HepG2 (cell line): ENCODE data around the gene CCNB1IP1. TPM values are rescaled to one million over a fixed set of nuclear protein-coding genes. Genes with fewer than 3 reads are reported as not detected.

Source experiments
- BORCS8-MEF2B ChIP-seq: sonication (generic); formaldehyde crosslinking; IDR thresholded peaks from 2 replicates; pipeline ENCODE4 v1.8.0; 2022; ENCODE audit warnings: mild to moderate bottlenecking, missing genetic modification reagents
- GZF1 ChIP-seq: sonication (generic); formaldehyde crosslinking; IDR thresholded peaks from 2 replicates; pipeline ENCODE4 v1.5.1; 2020; ENCODE audit warnings: mild to moderate bottlenecking, missing genetic modification reagents
- HMG20A ChIP-seq: IDR thresholded peaks from 2 replicates; pipeline ENCODE4 v1.6.1; 2016; ENCODE audit warnings: borderline replicate concordance
- HMGA1 ChIP-seq: sonication (generic); formaldehyde crosslinking; conservative IDR thresholded peaks from 2 replicates; pipeline ENCODE4 v1.4.0; 2020; ENCODE audit warnings: missing genetic modification reagents
- KDM3A ChIP-seq: IDR thresholded peaks from 2 replicates; pipeline ENCODE4 v1.6.1; 2018; ENCODE audit warnings: low read depth, missing compliant biosample characterization
- LCORL ChIP-seq, 2 experiments: fragments of 450-650 bp in 1 of 2; sonication (generic) in 1 of 2; formaldehyde crosslinking in 1 of 2; IDR thresholded peaks; 2 replicates each; pipeline versions ENCODE4 v1.5.0 to v1.6.1; 2017 to 2020; ENCODE audit warnings: antibody characterized with exemption in 1 of 2, missing genetic modification reagents in 1 of 2
- NR2C2 ChIP-seq: sonication (generic); formaldehyde crosslinking; IDR thresholded peaks from 2 replicates; pipeline ENCODE4 v1.4.0; 2020; ENCODE audit warnings: missing genetic modification reagents, mild to moderate bottlenecking, moderate library complexity, borderline replicate concordance
- POLR2AphosphoS5 ChIP-seq: IDR thresholded peaks from 2 replicates; pipeline ENCODE4 v1.6.1; 2012; ENCODE audit warnings: low read depth, low read length
- PTBP1 ChIP-seq: fragments of 200-400 bp; formaldehyde crosslinking; IDR thresholded peaks from 2 replicates; pipeline ENCODE4 v1.6.1; 2018; ENCODE audit warnings: low read length, low read depth; ENCODE audit not compliant: poor library complexity, severe bottlenecking
- RBM39 ChIP-seq: fragments of 200-400 bp; formaldehyde crosslinking; IDR thresholded peaks from one replicate; pipeline ENCODE4 v1.6.1; 2018; ENCODE audit warnings: antibody characterized with exemption, mild to moderate bottlenecking, low read depth, low read length; ENCODE audit not compliant: poor library complexity, severe bottlenecking
- RFX3 ChIP-seq: IDR thresholded peaks from 2 replicates; pipeline ENCODE4 v1.6.1; 2016; ENCODE audit warnings: missing biosample characterization, missing genetic modification reagents
- SMAD9 ChIP-seq: sonication (generic); formaldehyde crosslinking; IDR thresholded peaks from 2 replicates; pipeline ENCODE4 v1.5.1; 2020; ENCODE audit warnings: mild to moderate bottlenecking, missing genetic modification reagents
- TMF1 ChIP-seq: sonication (generic); formaldehyde crosslinking; IDR thresholded peaks from 2 replicates; pipeline ENCODE4 v1.8.1; 2022; ENCODE audit warnings: low read depth, missing genetic modification reagents
- XRCC5 ChIP-seq: fragments of 200-400 bp; formaldehyde crosslinking; optimal IDR thresholded peaks from 2 replicates; pipeline ENCODE3; 2017; ENCODE audit warnings: mild to moderate bottlenecking, low read length
- ZKSCAN8 ChIP-seq: IDR thresholded peaks from 2 replicates; pipeline ENCODE4 v1.6.1; 2016; ENCODE audit warnings: borderline replicate concordance, missing genetic modification reagents, missing compliant biosample characterization
- ZMAT3 ChIP-seq: sonication (generic); formaldehyde crosslinking; conservative IDR thresholded peaks from 2 replicates; pipeline ENCODE4 v1.7.0; 2021; ENCODE audit warnings: missing genetic modification reagents
- ZMYM4 ChIP-seq: sonication (generic); formaldehyde crosslinking; IDR thresholded peaks from 2 replicates; pipeline ENCODE4 v1.8.1; 2023; ENCODE audit warnings: mild to moderate bottlenecking, missing genetic modification reagents
- ZNF225 ChIP-seq: sonication (generic); formaldehyde crosslinking; IDR thresholded peaks from 2 replicates; pipeline ENCODE4 v1.4.0; 2020; ENCODE audit warnings: mild to moderate bottlenecking, missing genetic modification reagents
- ZNF350 ChIP-seq: sonication (generic); formaldehyde crosslinking; IDR thresholded peaks from 2 replicates; pipeline ENCODE4 v1.4.0; 2020; ENCODE audit warnings: mild to moderate bottlenecking, low read depth, missing genetic modification reagents, borderline replicate concordance
- ZNF430 ChIP-seq: sonication (generic); formaldehyde crosslinking; IDR thresholded peaks from 2 replicates; pipeline ENCODE4 v1.9.0; 2021; ENCODE audit warnings: mild to moderate bottlenecking, missing genetic modification reagents
- polyA plus RNA-seq, 8 experiments: library from polyadenylated mRNA; depleted of rRNA in 3 of 8; stranded (reverse) in 7 of 8; unstranded in 1 of 8; fragments of >200 nt; fragmentation: Illumina TruSeq in 4 of 8; extraction: Trizol in 4 of 8; gene quantifications; 2 replicates each; pipeline versions ENCODE4 v1.2.1 to v1.2.3, GENCODE V29; 2011 to 2016; ENCODE audit warnings: low read depth in 4 of 8, missing spikeins in 1 of 8, mixed read lengths in 1 of 8; ENCODE audit not compliant: insufficient read depth in 1 of 8
- total RNA-seq, 5 experiments: library from RNA; depleted of rRNA; stranded (reverse); fragments of >200 nt; fragmentation: Illumina TruSeq; extraction: Trizol; gene quantifications; 2 replicates each; pipeline ENCODE4 v1.2.3, GENCODE V29; 2016; ENCODE audit warnings: low read depth in 1 of 5
- TF ChIP-seq, protein P1 (sequence below): sonication (generic); formaldehyde crosslinking; IDR thresholded peaks from 2 replicates; pipeline ENCODE4 v1.4.0; 2020; ENCODE audit warnings: low read depth, missing genetic modification reagents
- TF ChIP-seq, protein P2 (sequence below): sonication (generic); formaldehyde crosslinking; IDR thresholded peaks from 2 replicates; pipeline ENCODE4 v1.5.0; 2020; ENCODE audit warnings: mild to moderate bottlenecking, missing genetic modification reagents, borderline replicate concordance

Gene CCNB1IP1
- total and polyA plus RNA-seq, 2 of the 13 experiments (the other 11 are each of a cell fraction or from before 2014, with no cell fraction given): 98.3 to 125 TPM

DNA sequence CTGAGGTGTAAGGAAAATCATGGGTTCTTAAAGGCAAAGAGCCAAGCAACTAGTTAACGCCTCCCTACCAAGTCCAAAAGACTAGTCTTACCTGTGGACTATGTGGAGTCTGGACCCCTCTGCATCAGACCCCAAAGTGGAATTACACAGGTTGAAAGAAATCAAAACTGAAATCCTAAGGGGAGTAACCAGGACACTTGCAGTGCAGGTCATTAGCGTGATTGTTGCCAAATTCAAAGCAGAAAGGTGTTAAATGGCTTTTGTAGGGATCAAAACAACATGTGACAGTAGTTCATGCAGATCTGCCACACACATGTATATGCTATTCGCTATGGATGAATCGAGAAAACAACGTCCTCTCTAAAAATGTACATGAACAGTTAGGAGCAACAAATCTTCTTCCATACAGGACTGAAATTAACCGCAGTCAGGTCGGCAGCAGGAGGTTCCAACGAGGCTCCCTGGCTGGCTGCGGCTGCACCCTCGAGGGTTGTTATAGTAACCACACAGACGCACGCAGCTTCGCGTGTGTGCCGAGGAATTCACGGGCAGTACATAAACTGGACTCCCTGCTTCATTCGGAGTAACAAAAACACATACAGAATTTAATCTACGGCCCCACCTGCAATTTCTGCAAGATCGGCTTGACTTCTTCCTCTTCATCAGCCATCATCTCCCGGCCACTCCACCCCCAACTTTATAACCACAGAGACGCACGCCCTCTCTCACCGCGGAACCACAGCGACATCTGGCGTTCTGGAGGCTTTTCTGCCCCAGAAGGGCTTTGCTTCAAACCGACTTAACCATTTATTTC lies 27.6 kb downstream of the CCNB1IP1 start, which contains the start of gene TTC5 (continued):
- peak; percentile 52; the same call in 1 of the 2 replicates for TF ChIP-seq NR2C2
- TF ChIP-seq BORCS8-MEF2B (CRISPR knock-in tag): peak; percentile 82
- TF ChIP-seq ZMAT3 (CRISPR knock-in tag): 0 out of 2 replicates have a peak, but pooled peaks have one; percentile 36
- no peak for TF ChIP-seq LCORL (IDR thresholded peaks at IDR 0.05)
- TF ChIP-seq LCORL (CRISPR knock-in tag; IDR thresholded peaks at IDR 0.05): peak; percentile 72
- TF ChIP-seq TMF1: no peak
- TF ChIP-seq XRCC5: peak; percentile 97
- TF ChIP-seq SMAD9 (CRISPR knock-in tag): no peak
- TF ChIP-seq ZMYM4: peak; percentile 99
- TF ChIP-seq PTBP1: no peak
- TF ChIP-seq HMGA1: no peak
- TF ChIP-seq ZNF225: peak; percentile 47; the same call in 1 of the 2 replicates
- TF ChIP-seq, protein P1, sequence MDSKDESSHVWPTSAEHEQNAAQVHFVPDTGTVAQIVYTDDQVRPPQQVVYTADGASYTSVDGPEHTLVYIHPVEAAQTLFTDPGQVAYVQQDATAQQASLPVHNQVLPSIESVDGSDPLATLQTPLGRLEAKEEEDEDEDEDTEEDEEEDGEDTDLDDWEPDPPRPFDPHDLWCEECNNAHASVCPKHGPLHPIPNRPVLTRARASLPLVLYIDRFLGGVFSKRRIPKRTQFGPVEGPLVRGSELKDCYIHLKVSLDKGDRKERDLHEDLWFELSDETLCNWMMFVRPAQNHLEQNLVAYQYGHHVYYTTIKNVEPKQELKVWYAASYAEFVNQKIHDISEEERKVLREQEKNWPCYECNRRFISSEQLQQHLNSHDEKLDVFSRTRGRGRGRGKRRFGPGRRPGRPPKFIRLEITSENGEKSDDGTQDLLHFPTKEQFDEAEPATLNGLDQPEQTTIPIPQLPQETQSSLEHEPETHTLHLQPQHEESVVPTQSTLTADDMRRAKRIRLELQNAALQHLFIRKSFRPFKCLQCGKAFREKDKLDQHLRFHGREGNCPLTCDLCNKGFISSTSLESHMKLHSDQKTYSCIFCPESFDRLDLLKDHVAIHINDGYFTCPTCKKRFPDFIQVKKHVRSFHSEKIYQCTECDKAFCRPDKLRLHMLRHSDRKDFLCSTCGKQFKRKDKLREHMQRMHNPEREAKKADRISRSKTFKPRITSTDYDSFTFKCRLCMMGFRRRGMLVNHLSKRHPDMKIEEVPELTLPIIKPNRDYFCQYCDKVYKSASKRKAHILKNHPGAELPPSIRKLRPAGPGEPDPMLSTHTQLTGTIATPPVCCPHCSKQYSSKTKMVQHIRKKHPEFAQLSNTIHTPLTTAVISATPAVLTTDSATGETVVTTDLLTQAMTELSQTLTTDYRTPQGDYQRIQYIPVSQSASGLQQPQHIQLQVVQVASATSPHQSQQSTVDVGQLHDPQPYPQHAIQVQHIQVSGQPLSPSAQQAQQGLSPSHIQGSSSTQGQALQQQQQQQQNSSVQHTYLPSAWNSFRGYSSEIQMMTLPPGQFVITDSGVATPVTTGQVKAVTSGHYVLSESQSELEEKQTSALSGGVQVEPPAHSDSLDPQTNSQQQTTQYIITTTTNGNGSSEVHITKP: 0 out of 2 replicates have a peak, but pooled peaks have one; percentile 21
- TF ChIP-seq ZNF350 (CRISPR knock-in tag): peak; percentile 81; the same call in 1 of the 2 replicates
- peak; percentile 82 for TF ChIP-seq POLR2AphosphoS5
- TF ChIP-seq KDM3A (CRISPR knock-in tag): no peak
- TF ChIP-seq RBM39: no peak
- TF ChIP-seq, protein P2, sequence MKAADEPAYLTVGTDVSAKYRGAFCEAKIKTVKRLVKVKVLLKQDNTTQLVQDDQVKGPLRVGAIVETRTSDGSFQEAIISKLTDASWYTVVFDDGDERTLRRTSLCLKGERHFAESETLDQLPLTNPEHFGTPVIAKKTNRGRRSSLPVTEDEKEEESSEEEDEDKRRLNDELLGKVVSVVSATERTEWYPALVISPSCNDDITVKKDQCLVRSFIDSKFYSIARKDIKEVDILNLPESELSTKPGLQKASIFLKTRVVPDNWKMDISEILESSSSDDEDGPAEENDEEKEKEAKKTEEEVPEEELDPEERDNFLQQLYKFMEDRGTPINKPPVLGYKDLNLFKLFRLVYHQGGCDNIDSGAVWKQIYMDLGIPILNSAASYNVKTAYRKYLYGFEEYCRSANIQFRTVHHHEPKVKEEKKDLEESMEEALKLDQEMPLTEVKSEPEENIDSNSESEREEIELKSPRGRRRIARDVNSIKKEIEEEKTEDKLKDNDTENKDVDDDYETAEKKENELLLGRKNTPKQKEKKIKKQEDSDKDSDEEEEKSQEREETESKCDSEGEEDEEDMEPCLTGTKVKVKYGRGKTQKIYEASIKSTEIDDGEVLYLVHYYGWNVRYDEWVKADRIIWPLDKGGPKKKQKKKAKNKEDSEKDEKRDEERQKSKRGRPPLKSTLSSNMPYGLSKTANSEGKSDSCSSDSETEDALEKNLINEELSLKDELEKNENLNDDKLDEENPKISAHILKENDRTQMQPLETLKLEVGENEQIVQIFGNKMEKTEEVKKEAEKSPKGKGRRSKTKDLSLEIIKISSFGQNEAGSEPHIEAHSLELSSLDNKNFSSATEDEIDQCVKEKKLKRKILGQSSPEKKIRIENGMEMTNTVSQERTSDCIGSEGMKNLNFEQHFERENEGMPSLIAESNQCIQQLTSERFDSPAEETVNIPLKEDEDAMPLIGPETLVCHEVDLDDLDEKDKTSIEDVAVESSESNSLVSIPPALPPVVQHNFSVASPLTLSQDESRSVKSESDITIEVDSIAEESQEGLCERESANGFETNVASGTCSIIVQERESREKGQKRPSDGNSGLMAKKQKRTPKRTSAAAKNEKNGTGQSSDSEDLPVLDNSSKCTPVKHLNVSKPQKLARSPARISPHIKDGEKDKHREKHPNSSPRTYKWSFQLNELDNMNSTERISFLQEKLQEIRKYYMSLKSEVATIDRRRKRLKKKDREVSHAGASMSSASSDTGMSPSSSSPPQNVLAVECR: peak; percentile 86
- 0 out of 2 replicates have a peak, but pooled peaks have one; percentile 37 for TF ChIP-seq GZF1 (CRISPR knock-in tag)
- peak; percentile 86 for TF ChIP-seq RFX3 (CRISPR knock-in tag)
- no peak for TF ChIP-seq HMG20A (CRISPR knock-in tag)
- peak; percentile 31; the same call in 1 of the 2 replicates for TF ChIP-seq ZKSCAN8 (CRISPR knock-in tag)
- TF ChIP-seq ZNF430 (CRISPR knock-in tag): peak; percentile 52; the same call in 1 of the 2 replicates
